ENCODE data around the gene CST5.
"Not testable (repeated sequence)": the region's sequence is repeated elsewhere in the genome, so short reads cannot be mapped to it uniquely, and the experiment has no call there.

DNA sequence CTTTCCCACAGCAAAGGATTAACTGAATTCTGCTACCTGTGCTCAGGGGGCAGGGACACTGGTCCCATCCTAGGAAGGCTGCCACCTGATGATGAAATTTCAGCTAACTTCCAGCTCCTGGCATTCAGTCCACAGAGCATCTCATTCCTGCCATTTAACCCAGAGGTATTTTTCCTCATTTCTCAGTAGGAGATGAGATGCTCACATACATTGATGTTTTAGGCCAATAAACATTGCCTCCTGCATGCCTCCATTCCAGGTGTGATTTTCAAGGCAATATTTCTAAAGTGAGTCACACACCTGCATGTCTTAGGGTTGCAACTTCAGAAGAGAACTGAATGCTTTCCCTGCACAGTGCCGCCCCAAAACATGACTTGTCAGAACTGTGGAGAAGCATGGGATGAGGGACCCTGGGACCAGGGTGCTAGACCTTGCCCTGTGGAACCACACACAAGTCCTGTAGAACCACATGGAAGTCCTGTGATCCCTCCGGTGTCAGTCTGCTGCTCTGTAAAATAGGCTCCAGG, 1.5 kb downstream of the CST5 start:
- TF ChIP-seq YY1 (tag by site-specific recombination; IDR thresholded peaks at IDR 0.05); ZNF549 (tag by site-specific recombination; IDR thresholded peaks at IDR 0.05); CTCF (tag by site-specific recombination; IDR thresholded peaks at IDR 0.05); ZNF777 (tag by site-specific recombination; IDR thresholded peaks at IDR 0.05; ENCODE audit: borderline replicate concordance); ZSCAN30 (tag by site-specific recombination; IDR thresholded peaks at IDR 0.05); ZBTB49 (tag by site-specific recombination; IDR thresholded peaks at IDR 0.05; ENCODE audit: low read depth); ZFP41 (tag by site-specific recombination; IDR thresholded peaks at IDR 0.05; ENCODE audit: borderline replicate concordance); BCL11A (tag by site-specific recombination; IDR thresholded peaks at IDR 0.05; ENCODE audit: low read depth); GLIS1 (tag by site-specific recombination; IDR thresholded peaks at IDR 0.05); KLF9 (tag by site-specific recombination; IDR thresholded peaks at IDR 0.05; ENCODE audit: low read depth); ZBTB8A (tag by site-specific recombination; IDR thresholded peaks at IDR 0.05): not testable (repeated sequence)
- TF ChIP-seq, protein P1, sequence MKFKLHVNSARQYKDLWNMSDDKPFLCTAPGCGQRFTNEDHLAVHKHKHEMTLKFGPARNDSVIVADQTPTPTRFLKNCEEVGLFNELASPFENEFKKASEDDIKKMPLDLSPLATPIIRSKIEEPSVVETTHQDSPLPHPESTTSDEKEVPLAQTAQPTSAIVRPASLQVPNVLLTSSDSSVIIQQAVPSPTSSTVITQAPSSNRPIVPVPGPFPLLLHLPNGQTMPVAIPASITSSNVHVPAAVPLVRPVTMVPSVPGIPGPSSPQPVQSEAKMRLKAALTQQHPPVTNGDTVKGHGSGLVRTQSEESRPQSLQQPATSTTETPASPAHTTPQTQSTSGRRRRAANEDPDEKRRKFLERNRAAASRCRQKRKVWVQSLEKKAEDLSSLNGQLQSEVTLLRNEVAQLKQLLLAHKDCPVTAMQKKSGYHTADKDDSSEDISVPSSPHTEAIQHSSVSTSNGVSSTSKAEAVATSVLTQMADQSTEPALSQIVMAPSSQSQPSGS (tag by site-specific recombination; IDR thresholded peaks at IDR 0.05; ENCODE audit: low read depth), result not testable (repeated sequence)
- TF ChIP-seq, protein P2, sequence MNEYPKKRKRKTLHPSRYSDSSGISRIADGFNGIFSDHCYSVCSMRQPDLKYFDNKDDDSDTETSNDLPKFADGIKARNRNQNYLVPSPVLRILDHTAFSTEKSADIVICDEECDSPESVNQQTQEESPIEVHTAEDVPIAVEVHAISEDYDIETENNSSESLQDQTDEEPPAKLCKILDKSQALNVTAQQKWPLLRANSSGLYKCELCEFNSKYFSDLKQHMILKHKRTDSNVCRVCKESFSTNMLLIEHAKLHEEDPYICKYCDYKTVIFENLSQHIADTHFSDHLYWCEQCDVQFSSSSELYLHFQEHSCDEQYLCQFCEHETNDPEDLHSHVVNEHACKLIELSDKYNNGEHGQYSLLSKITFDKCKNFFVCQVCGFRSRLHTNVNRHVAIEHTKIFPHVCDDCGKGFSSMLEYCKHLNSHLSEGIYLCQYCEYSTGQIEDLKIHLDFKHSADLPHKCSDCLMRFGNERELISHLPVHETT (tag by site-specific recombination; IDR thresholded peaks at IDR 0.05), result not testable (repeated sequence)
- TF ChIP-seq, protein P3, sequence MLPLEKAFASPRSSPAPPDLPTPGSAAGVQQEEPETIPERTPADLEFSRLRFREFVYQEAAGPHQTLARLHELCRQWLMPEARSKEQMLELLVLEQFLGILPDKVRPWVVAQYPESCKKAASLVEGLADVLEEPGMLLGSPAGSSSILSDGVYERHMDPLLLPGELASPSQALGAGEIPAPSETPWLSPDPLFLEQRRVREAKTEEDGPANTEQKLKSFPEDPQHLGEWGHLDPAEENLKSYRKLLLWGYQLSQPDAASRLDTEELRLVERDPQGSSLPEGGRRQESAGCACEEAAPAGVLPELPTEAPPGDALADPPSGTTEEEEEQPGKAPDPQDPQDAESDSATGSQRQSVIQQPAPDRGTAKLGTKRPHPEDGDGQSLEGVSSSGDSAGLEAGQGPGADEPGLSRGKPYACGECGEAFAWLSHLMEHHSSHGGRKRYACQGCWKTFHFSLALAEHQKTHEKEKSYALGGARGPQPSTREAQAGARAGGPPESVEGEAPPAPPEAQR (tag by site-specific recombination; IDR thresholded peaks at IDR 0.05), result not testable (repeated sequence)

Measured in HEK293 (cell line).